Ovary (tissue), 9 donors: Measurements from ENCODE around the gene FOXL2. TPM values are rescaled to one million over a fixed set of nuclear protein-coding genes. Genes with fewer than 3 reads are reported as not detected.

Experiments used
- DNase-seq, 5 donors: peaks; one replicate each; pipeline ENCODE4 v3.0.0-alpha.2; 2019 to 2020
- H3K27ac ChIP-seq, 2 donors: fragments of 200-600 bp; one replicate each; pipeline versions ENCODE4 v1.5.1 to v1.8.0; 2019 to 2022
- H3K27me3 ChIP-seq: fragments of 200-600 bp; one replicate; pipeline ENCODE4 v1.8.0; 2022
- H3K36me3 ChIP-seq: fragments of 200-600 bp; sonication (generic); one replicate; pipeline ENCODE4 v1.5.1; 2019
- H3K4me1 ChIP-seq: one replicate; pipeline ENCODE4 v1.8.1; 2013; ENCODE audit warnings: mild to moderate bottlenecking, moderate library complexity; ENCODE audit not compliant: insufficient read depth
- H3K4me3 ChIP-seq: fragments of 200-600 bp; sonication (generic); one replicate; pipeline ENCODE4 v1.5.1; 2017
- H3K9me3 ChIP-seq, 2 donors: fragments of 200-600 bp in 1 of 2; sonication (generic) in 1 of 2; one replicate each; pipeline versions ENCODE4 v1.5.1 to v1.8.1; 2013 to 2019; ENCODE audit warnings: mild to moderate bottlenecking in 1 of 2, moderate library complexity in 1 of 2
- CTCF ChIP-seq, 3 donors: fragments of 450-650 bp in 2 of 3; fragments of 200-600 bp in 1 of 3; IDR thresholded peaks; one replicate each; pipeline versions ENCODE4 v1.5.1 to v1.8.0; 2016 to 2022; ENCODE audit warnings: antibody characterized with exemption in 3 of 3, mild to moderate bottlenecking in 1 of 3
- EP300 ChIP-seq: sonication (generic); formaldehyde crosslinking; IDR thresholded peaks from one replicate; pipeline ENCODE4 v1.6.1; 2017; ENCODE audit warnings: antibody characterized with exemption
- POLR2A ChIP-seq: fragments of 450-650 bp; IDR thresholded peaks from one replicate; pipeline ENCODE4 v1.6.1; 2017; ENCODE audit warnings: antibody characterized with exemption, mild to moderate bottlenecking, moderate library complexity
- WGBS, 3 donors: extraction: QIAGEN DNeasy Blood & Tissue Kit in 1 of 3; methylation state at CpG; one replicate each; pipeline versions ENCODE4 v1.1.5 to v1.1.7; 2013 to 2017; 5-methylcytosine and 5-hydroxymethylcytosine counted together
- intact Hi-C, 4 donors: fragments of 100-400 bp; cut with DNase I; formaldehyde crosslinking; loops; one replicate each; pipeline versions ENCODE4 v1.11.0 to v1.15.1; 2022 to 2023
- polyA plus RNA-seq, 2 donors: library from polyadenylated mRNA; stranded (reverse); fragments of 200-250 nt in 1 of 2; fragments of 350-450 nt in 1 of 2; fragmentation: Illumina TruSeq in 1 of 2; extraction: RNeasy Lipid Tissue Mini Kit (QIAGEN cat#74804) in 1 of 2; gene quantifications; one replicate each; pipeline ENCODE4 v1.2.3, GENCODE V29; 2013 to 2014
- total RNA-seq, 7 donors: library from RNA; depleted of rRNA in 2 of 7; stranded (reverse); fragments of >200 nt in 2 of 7; fragmentation: NEBNext Ultra II Directional in 3 of 7; extraction: Animal tissue kit (Norgen Biotek cat#: 25700) in 3 of 7; gene quantifications; one replicate each; pipeline versions ENCODE4 v1.1.0 to v1.2.4, GENCODE V29; 2016 to 2023
- donor health status: DM: no; HTN: no; CAD: no; lungs with moderate emphysema.
- donor health status: DM: no; HTN: no; CAD: no.
- donor health status: Bipolar disorder and iron deficiency.
- donor health status: DM: yes; HTN: yes; CAD: no.
- donor health status: DM: no; HTN: no; CAD: no.
- donor health status: DM: yes; HTN: yes; CAD: no.

Gene FOXL2
- total and polyA plus RNA-seq, 9 donors: 22.7 to 184 (median 88.8) TPM

DNA sequence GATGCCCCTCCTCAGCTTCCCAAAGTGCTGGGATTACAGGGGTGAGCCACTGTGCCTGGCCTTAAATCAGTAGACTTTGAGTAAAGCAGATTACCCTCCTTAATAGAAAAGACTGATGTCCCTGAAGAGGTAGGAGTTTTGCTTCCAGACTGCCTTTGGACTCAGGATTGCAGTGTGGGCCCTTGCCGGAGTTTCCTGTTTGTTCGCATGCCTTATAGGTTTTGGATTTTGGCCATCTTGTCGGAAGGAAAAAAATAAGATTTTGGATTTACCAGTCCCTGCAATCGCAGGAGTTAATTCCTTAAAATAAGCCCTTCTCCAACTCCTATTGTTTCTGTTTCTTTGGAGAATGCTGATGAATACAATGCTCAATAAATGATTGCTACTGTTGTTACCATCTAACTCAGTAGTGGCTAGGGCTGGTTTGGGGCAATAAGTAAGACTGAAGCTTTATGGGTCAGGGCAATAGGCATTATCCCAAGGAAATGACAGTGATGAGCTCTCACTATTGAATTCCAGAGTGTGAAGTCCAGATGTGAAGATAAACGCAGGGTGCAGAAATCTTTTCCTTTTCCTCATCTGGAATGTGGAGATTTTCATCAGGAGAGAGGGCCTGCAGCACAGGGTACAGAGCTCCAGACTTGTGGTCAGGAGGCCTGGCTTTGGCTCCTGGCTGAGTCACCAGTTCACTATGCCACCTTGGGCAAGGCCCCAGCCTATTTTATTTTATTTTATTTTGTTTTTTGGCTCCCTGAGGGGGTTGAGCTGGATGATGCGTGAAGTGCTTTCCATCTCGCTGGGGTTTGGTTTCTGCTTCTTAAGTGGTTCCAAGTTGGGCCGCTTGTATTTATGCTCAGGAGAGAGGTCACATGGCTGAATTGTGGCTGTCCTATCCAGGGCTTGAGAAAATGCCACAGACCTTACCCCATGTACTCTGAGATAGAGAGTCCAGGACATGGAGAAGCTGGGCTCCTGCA, 25.3 kb downstream of the FOXL2 start:
- H3K36me3 ChIP-seq: no peaks in the 10 kb centered on the region
- H3K4me1 ChIP-seq: no peaks in the 10 kb centered on the region
- 66 to 74% (median 70%) methylated on average over 8 of the region's 8 CpGs for WGBS, 3 donors
- H3K4me3 ChIP-seq: no peak overlapping the region
- DNase-seq: no peak
- intact Hi-C loops: loop anchor here in 1 of 4 donors (5.0 kb wide), 1 partner anchor 504 kb away; no protein-coding TSS in a partner anchor
- TF ChIP-seq CTCF (IDR thresholded peaks at IDR 0.05) (no peak), POLR2A (no peak), EP300 (no peak)
- no peaks in the 10 kb centered on the region for H3K27me3 ChIP-seq
- H3K9me3 ChIP-seq: no peaks in the 10 kb centered on the region
- H3K27ac ChIP-seq: no peak overlapping the region

GRCh38 chr3:138919325-138919724, 27.6 kb downstream of the FOXL2 start:
- intact Hi-C loops: loop anchor here (5.0 to 10.0 kb wide), 7 partner anchors 85 to 585 kb away; partner anchors contain the start of genes CEP70 (in 2 of the 4), PIK3CB (in 2 of the 4) and FAIM (in 1 of the 4)
- Histone ChIP-seq H3K36me3 (no peaks in the 10 kb centered on the region), H3K9me3 (no peaks in the 10 kb centered on the region), H3K4me3 (no peak overlapping the region), H3K4me1 (no peaks in the 10 kb centered on the region), H3K27me3 (no peaks in the 10 kb centered on the region), H3K27ac (no peak overlapping the region)
- TF ChIP-seq EP300 (no peak), POLR2A (no peak), CTCF (IDR thresholded peaks at IDR 0.05) (no peak)
- DNase-seq: no peak
- WGBS, 3 donors: 60 to 81% (median 68%) methylated on average over 4 of the region's 4 CpGs

- H3K27me3 ChIP-seq: no peaks in the 10 kb centered on the region
- H3K4me1 ChIP-seq: no peaks in the 10 kb centered on the region
- no peaks in the 10 kb centered on the region for H3K9me3 ChIP-seq
- no peak for TF ChIP-seq CTCF (IDR thresholded peaks at IDR 0.05)
- TF ChIP-seq POLR2A: no peak
- no peak for TF ChIP-seq EP300
- no peaks in the 10 kb centered on the region for H3K36me3 ChIP-seq
- H3K27ac ChIP-seq: no peak overlapping the region
- WGBS, 3 donors: 56 to 63% (median 63%) methylated on average over 2 of the region's 2 CpGs
- intact Hi-C loops: loop anchor here (5.0 to 10.0 kb wide), 7 partner anchors 82 to 582 kb away; partner anchors contain the start of genes CEP70 (in 2 of the 4), PIK3CB (in 2 of the 4) and FAIM (in 1 of the 4)
- H3K4me3 ChIP-seq: no peak overlapping the region
- peak in 1 of 5 donors; percentile 58 for DNase-seq
Observed at GRCh38 chr3:138916824-138917223, 30.1 kb downstream of the FOXL2 start.

GRCh38 chr3:138915503-138916498, 31.1 kb downstream of the FOXL2 start:
- Histone ChIP-seq H3K9me3 (no peaks in the 10 kb centered on the region), H3K27ac (peak overlapping the region; percentile 88 to 95), H3K27me3 (no peaks in the 10 kb centered on the region), H3K36me3 (no peaks in the 10 kb centered on the region), H3K4me1 (no peaks in the 10 kb centered on the region), H3K4me3 (peak overlapping the region; percentile 67)
- DNase-seq: peak; percentile 94 to 98 (median 96)
- intact Hi-C loops: loop anchor here (1.0 to 10.0 kb wide), 9 partner anchors 81 to 581 kb away; partner anchors contain the start of genes CEP70 (in 4 of the 4), PIK3CB (in 2 of the 4) and FAIM (in 1 of the 4)
- peak; percentile 82 to 95 (median 94) for TF ChIP-seq CTCF (IDR thresholded peaks at IDR 0.05)
- no peak for TF ChIP-seq POLR2A
- WGBS, 3 donors: 2% methylated on average over 64 to 68 of the region's 68 CpGs
